ENCODE results near the gene CDKN2AIPNL. TPM values are rescaled to one million over a fixed set of nuclear protein-coding genes. Genes with fewer than 3 reads are reported as not detected.

Gene CDKN2AIPNL
- total RNA-seq (10 to 100 TPM; 18.3 to 19.8 TPM), polyA plus RNA-seq (10 to 100 TPM; 28.0 to 34.2 (median 33.6) TPM), total RNA-seq (7.4 to 23.7 (median 14.8) reads per million in 6 experiments)

GRCh38 chr5:134411546-134412266 is at the start of gene CDKN2AIPNL:
Gene CDKN2AIPNL (minus strand): TSS chr5:134411881. CDS start chr5:134411854, 27 bp downstream.
- H3K27ac Mint-ChIP-seq, result peak within 1 kb of the TSS; percentile 85 to 96 (median 92)
- POLR2A ChIA-PET, result interaction anchor here (0.6 to 6.4 kb wide), 31 partner anchors 9 to 1615 kb away, joined by 3 to 137 read pairs (median 4); partner anchors contain the start of genes DDX46, JADE2, PCBD2 and PPP2CA
- no peaks in the 10 kb centered on the region for H3K9me3 Mint-ChIP-seq
- H3K27me3 Mint-ChIP-seq, result no peaks in the 10 kb centered on the region
- DNase-seq (peak; percentile 77 to 94 (median 88)), ATAC-seq (peak; percentile 99)
- H3K36me3 Mint-ChIP-seq, result peaks cover 0 to 19% (median 0%) of the 10 kb centered on the region in 3 donors
- H3K4me3 Mint-ChIP-seq, result peak within 1 kb of the TSS; percentile 88 to 95 (median 93)
- H3K4me1 Mint-ChIP-seq, result peaks cover 16 to 41% (median 36%) of the 10 kb centered on the region in 4 donors

- Mint-ChIP-seq H3K4me1 (peaks cover 0 to 15% (median 8%) of the 10 kb centered on the region in 4 donors), H3K4me3 (no peak overlapping the region), H3K27ac (peak overlapping the region in 1 of 10 donors; percentile 32), H3K27me3 (no peaks in the 10 kb centered on the region), H3K9me3 (no peaks in the 10 kb centered on the region), H3K36me3 (no peaks in the 10 kb centered on the region)
- ATAC-seq, result no peak
- POLR2A ChIA-PET, result no interaction called here
- DNase-seq, result no peak
Observed at GRCh38 chr5:134460551-134460950, 48.9 kb upstream of the CDKN2AIPNL start.

GRCh38 chr5:134459491-134459890 is 47.8 kb upstream of the CDKN2AIPNL start:
- POLR2A ChIA-PET, result interaction anchor here (0.6 kb wide), 1 partner anchor 145 kb away, joined by 3 read pairs; no protein-coding TSS in a partner anchor
- ATAC-seq (no peak), DNase-seq (no peak)
- H3K4me1 Mint-ChIP-seq, result peaks cover 0 to 7% (median under 1%) of the 10 kb centered on the region in 4 donors
- H3K36me3 Mint-ChIP-seq, result no peaks in the 10 kb centered on the region
- H3K27me3 Mint-ChIP-seq, result no peaks in the 10 kb centered on the region
- H3K4me3 Mint-ChIP-seq, result no peak overlapping the region
- no peaks in the 10 kb centered on the region for H3K9me3 Mint-ChIP-seq
- peak overlapping the region in 1 of 10 donors; percentile 41 for H3K27ac Mint-ChIP-seq

- peaks cover 0 to 5% (median under 1%) of the 10 kb centered on the region in 4 donors for H3K4me1 Mint-ChIP-seq
- H3K36me3 Mint-ChIP-seq, result no peaks in the 10 kb centered on the region
- no peak overlapping the region for H3K4me3 Mint-ChIP-seq
- peak overlapping the region in 2 of 10 donors; percentile 41 to 46 for H3K27ac Mint-ChIP-seq
- H3K9me3 Mint-ChIP-seq, result no peaks in the 10 kb centered on the region
- DNase-seq (no peak), ATAC-seq (no peak)
- H3K27me3 Mint-ChIP-seq, result no peaks in the 10 kb centered on the region
- POLR2A ChIA-PET, result no interaction called here
Observed at GRCh38 chr5:134459010-134459403, 47.3 kb upstream of the CDKN2AIPNL start.

- ATAC-seq, result no peak
- no peak overlapping the region for H3K4me3 Mint-ChIP-seq
- H3K27me3 Mint-ChIP-seq, result no peaks in the 10 kb centered on the region
- no peaks in the 10 kb centered on the region for H3K36me3 Mint-ChIP-seq
- H3K27ac Mint-ChIP-seq, result peak overlapping the region in 1 of 10 donors; percentile 46
- POLR2A ChIA-PET, result no interaction called here
- H3K4me1 Mint-ChIP-seq, result peaks cover 0 to under 1% (median 0%) of the 10 kb centered on the region in 4 donors
- no peak for DNase-seq
- no peaks in the 10 kb centered on the region for H3K9me3 Mint-ChIP-seq
Observed at GRCh38 chr5:134458234-134459009, 46.7 kb upstream of the CDKN2AIPNL start.

- no peaks in the 10 kb centered on the region for H3K36me3 Mint-ChIP-seq
- no peak overlapping the region for H3K27ac Mint-ChIP-seq
- H3K4me3 Mint-ChIP-seq, result peak overlapping the region in 1 of 10 donors; percentile 48
- POLR2A ChIA-PET, result no interaction called here
- H3K9me3 Mint-ChIP-seq, result no peaks in the 10 kb centered on the region
- no peak for DNase-seq
- no peaks in the 10 kb centered on the region for H3K27me3 Mint-ChIP-seq
- no peaks in the 10 kb centered on the region for H3K4me1 Mint-ChIP-seq
- ATAC-seq, result no peak
Observed at GRCh38 chr5:134457801-134458200, 46.1 kb upstream of the CDKN2AIPNL start.

- H3K4me1 Mint-ChIP-seq, result no peaks in the 10 kb centered on the region
- no peaks in the 10 kb centered on the region for H3K9me3 Mint-ChIP-seq
- POLR2A ChIA-PET, result no interaction called here
- DNase-seq (no peak), ATAC-seq (no peak)
- no peaks in the 10 kb centered on the region for H3K36me3 Mint-ChIP-seq
- H3K4me3 Mint-ChIP-seq, result no peak overlapping the region
- no peaks in the 10 kb centered on the region for H3K27me3 Mint-ChIP-seq
- H3K27ac Mint-ChIP-seq, result no peak overlapping the region
Observed at GRCh38 chr5:134456825-134457224, 45.1 kb upstream of the CDKN2AIPNL start.

GRCh38 chr5:134455466-134455865 is 43.8 kb upstream of the CDKN2AIPNL start:
- Mint-ChIP-seq H3K27me3 (no peaks in the 10 kb centered on the region), H3K9me3 (no peaks in the 10 kb centered on the region), H3K4me3 (no peak overlapping the region), H3K36me3 (no peaks in the 10 kb centered on the region), H3K4me1 (peaks cover 0 to 1% (median under 1%) of the 10 kb centered on the region in 4 donors), H3K27ac (peak overlapping the region in 1 of 10 donors; percentile 63)
- DNase-seq, result no peak
- POLR2A ChIA-PET, result interaction anchor here (0.7 kb wide), 1 partner anchor 44 kb away, joined by 3 read pairs; the partner anchor contains the start of gene CDKN2AIPNL
- ATAC-seq, result no peak

- Mint-ChIP-seq H3K4me3 (no peak overlapping the region), H3K9me3 (no peaks in the 10 kb centered on the region), H3K27me3 (no peaks in the 10 kb centered on the region), H3K36me3 (no peaks in the 10 kb centered on the region), H3K4me1 (peaks cover 0 to 4% (median 2%) of the 10 kb centered on the region in 4 donors), H3K27ac (peak overlapping the region in 1 of 10 donors; percentile 4)
- no peak for DNase-seq
- POLR2A ChIA-PET, result no interaction called here
- ATAC-seq, result no peak
Observed at GRCh38 chr5:134453016-134453415, 41.3 kb upstream of the CDKN2AIPNL start.

GRCh38 chr5:134451936-134452505 is 40.3 kb upstream of the CDKN2AIPNL start:
- Mint-ChIP-seq H3K4me3 (no peak overlapping the region), H3K4me1 (peaks cover 0 to 12% (median 2%) of the 10 kb centered on the region in 4 donors), H3K9me3 (no peaks in the 10 kb centered on the region), H3K27ac (no peak overlapping the region), H3K36me3 (no peaks in the 10 kb centered on the region), H3K27me3 (no peaks in the 10 kb centered on the region)
- POLR2A ChIA-PET, result no interaction called here
- no peak for ATAC-seq
- no peak for DNase-seq

GRCh38 chr5:134451225-134451935 is 39.7 kb upstream of the CDKN2AIPNL start:
- ATAC-seq, result no peak
- Mint-ChIP-seq H3K4me1 (peaks cover 0 to 18% (median 2%) of the 10 kb centered on the region in 4 donors), H3K27me3 (no peaks in the 10 kb centered on the region), H3K9me3 (no peaks in the 10 kb centered on the region), H3K4me3 (no peak overlapping the region), H3K36me3 (no peaks in the 10 kb centered on the region), H3K27ac (no peak overlapping the region)
- POLR2A ChIA-PET, result no interaction called here
- DNase-seq, result no peak

- Mint-ChIP-seq H3K4me3 (no peak overlapping the region), H3K36me3 (no peaks in the 10 kb centered on the region), H3K4me1 (peaks cover 0 to 25% (median 2%) of the 10 kb centered on the region in 4 donors), H3K27ac (peak overlapping the region in 2 of 10 donors; percentile 24 to 53), H3K9me3 (no peaks in the 10 kb centered on the region), H3K27me3 (no peaks in the 10 kb centered on the region)
- no peak for DNase-seq
- no peak for ATAC-seq
- POLR2A ChIA-PET, result no interaction called here
Observed at GRCh38 chr5:134450374-134450773, 38.7 kb upstream of the CDKN2AIPNL start.
